ENCODE data around the gene HOMER3. TPM values are rescaled to one million over a fixed set of nuclear protein-coding genes. Genes with fewer than 3 reads are reported as not detected.
A peak's percentile ranks its signal among the peaks of the same experiment; 100 is the strongest.

HOMER3 gene
- total and polyA plus RNA-seq, 2 of the 13 experiments (the other 11 are each of a cell fraction or from before 2014, with no cell fraction given) = 21.3 to 27.3 TPM

DNA sequence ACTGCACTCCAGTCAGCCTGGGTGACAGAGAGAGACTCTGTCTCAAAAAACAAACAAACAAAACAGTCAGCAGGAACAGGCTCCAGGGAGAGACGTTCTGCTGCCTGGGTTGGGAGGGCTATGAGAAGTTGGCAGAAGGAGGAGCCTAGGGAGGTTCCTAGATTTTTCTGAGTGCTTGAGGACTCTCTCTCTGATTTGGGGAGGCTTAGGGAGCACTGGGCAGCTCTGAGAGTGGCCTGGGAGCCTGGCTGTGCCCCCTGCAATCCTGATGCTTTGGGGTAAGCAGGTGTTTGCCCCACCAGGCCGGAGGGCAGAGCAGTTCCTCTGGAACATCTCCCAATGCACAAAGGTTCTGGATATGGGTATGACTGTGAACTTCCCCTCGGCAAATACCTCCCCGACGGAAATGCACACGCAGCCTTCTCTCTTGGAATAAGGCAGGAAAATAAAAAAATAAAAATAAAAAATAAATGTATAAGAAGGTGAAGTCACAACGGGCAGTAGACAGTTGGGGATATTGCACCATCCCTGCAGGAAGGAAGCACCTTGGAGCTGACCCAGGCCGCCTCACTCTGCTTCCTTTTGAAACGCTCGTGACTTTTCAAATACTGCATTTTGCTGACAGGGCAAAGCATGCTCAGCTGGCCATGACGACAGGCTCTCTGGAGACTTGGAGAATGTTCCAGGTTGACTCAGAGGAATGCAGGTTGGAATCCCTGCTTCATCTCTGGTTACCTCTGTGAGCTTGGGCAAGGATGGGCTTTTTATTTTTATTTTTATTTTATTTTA is 26.5 kb upstream of the HOMER3 start (continued):
- TF ChIP-seq RARA (CRISPR knock-in tag; IDR thresholded peaks at IDR 0.05) (peak; percentile 34; the same call in 1 of the 2 replicates), REXO4 (CRISPR knock-in tag; IDR thresholded peaks at IDR 0.05; ENCODE audit: borderline replicate concordance) (no peak), ZNF501 (CRISPR knock-in tag; IDR thresholded peaks at IDR 0.05) (peak; percentile 44), CREB1 (IDR thresholded peaks at IDR 0.05) (no peak), CREB1 (CRISPR knock-in tag; IDR thresholded peaks at IDR 0.05) (no peak), ZKSCAN8 (CRISPR knock-in tag; IDR thresholded peaks at IDR 0.05; ENCODE audit: borderline replicate concordance) (no peak), SCMH1 (CRISPR knock-in tag; IDR thresholded peaks at IDR 0.05; ENCODE audit: borderline replicate concordance) (no peak), MAFG (CRISPR knock-in tag; IDR thresholded peaks at IDR 0.05) (peak; percentile 68; the same call in 1 of the 2 replicates), STAG1 (CRISPR knock-in tag; IDR thresholded peaks at IDR 0.05) (no peak), PHF5A (CRISPR knock-in tag; IDR thresholded peaks at IDR 0.05; ENCODE audit: low read depth, unreplicated experiment) (no peak), ZNF260 (CRISPR knock-in tag; IDR thresholded peaks at IDR 0.05; ENCODE audit: borderline replicate concordance, low read depth) (no peak), TMF1 (CRISPR knock-in tag; IDR thresholded peaks at IDR 0.05; ENCODE audit: low read depth) (no peak), IRF2 (CRISPR knock-in tag; IDR thresholded peaks at IDR 0.05) (0 out of 2 replicates have a peak, but pooled peaks have one; percentile 29), NR2F6 (IDR thresholded peaks at IDR 0.05) (no peak), NR2F6 (CRISPR knock-in tag; IDR thresholded peaks at IDR 0.05) (no peak), ARHGAP35 (CRISPR knock-in tag; IDR thresholded peaks at IDR 0.05; ENCODE audit: borderline replicate concordance) (no peak)
- TF ChIP-seq, protein P1, sequence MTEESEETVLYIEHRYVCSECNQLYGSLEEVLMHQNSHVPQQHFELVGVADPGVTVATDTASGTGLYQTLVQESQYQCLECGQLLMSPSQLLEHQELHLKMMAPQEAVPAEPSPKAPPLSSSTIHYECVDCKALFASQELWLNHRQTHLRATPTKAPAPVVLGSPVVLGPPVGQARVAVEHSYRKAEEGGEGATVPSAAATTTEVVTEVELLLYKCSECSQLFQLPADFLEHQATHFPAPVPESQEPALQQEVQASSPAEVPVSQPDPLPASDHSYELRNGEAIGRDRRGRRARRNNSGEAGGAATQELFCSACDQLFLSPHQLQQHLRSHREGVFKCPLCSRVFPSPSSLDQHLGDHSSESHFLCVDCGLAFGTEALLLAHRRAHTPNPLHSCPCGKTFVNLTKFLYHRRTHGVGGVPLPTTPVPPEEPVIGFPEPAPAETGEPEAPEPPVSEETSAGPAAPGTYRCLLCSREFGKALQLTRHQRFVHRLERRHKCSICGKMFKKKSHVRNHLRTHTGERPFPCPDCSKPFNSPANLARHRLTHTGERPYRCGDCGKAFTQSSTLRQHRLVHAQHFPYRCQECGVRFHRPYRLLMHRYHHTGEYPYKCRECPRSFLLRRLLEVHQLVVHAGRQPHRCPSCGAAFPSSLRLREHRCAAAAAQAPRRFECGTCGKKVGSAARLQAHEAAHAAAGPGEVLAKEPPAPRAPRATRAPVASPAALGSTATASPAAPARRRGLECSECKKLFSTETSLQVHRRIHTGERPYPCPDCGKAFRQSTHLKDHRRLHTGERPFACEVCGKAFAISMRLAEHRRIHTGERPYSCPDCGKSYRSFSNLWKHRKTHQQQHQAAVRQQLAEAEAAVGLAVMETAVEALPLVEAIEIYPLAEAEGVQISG (CRISPR knock-in tag; IDR thresholded peaks at IDR 0.05) = no peak
- TF ChIP-seq, protein P2, sequence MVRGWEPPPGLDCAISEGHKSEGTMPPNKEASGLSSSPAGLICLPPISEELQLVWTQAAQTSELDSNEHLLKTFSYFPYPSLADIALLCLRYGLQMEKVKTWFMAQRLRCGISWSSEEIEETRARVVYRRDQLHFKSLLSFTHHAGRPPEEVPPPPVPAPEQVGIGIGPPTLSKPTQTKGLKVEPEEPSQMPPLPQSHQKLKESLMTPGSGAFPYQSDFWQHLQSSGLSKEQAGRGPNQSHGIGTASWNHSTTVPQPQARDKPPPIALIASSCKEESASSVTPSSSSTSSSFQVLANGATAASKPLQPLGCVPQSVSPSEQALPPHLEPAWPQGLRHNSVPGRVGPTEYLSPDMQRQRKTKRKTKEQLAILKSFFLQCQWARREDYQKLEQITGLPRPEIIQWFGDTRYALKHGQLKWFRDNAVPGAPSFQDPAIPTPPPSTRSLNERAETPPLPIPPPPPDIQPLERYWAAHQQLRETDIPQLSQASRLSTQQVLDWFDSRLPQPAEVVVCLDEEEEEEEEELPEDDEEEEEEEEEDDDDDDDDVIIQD (CRISPR knock-in tag; IDR thresholded peaks at IDR 0.05; ENCODE audit: low read depth) = no peak
- TF ChIP-seq, protein P3, sequence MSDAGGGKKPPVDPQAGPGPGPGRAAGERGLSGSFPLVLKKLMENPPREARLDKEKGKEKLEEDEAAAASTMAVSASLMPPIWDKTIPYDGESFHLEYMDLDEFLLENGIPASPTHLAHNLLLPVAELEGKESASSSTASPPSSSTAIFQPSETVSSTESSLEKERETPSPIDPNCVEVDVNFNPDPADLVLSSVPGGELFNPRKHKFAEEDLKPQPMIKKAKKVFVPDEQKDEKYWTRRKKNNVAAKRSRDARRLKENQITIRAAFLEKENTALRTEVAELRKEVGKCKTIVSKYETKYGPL (CRISPR knock-in tag; IDR thresholded peaks at IDR 0.05) = no peak
- TF ChIP-seq, protein P4, sequence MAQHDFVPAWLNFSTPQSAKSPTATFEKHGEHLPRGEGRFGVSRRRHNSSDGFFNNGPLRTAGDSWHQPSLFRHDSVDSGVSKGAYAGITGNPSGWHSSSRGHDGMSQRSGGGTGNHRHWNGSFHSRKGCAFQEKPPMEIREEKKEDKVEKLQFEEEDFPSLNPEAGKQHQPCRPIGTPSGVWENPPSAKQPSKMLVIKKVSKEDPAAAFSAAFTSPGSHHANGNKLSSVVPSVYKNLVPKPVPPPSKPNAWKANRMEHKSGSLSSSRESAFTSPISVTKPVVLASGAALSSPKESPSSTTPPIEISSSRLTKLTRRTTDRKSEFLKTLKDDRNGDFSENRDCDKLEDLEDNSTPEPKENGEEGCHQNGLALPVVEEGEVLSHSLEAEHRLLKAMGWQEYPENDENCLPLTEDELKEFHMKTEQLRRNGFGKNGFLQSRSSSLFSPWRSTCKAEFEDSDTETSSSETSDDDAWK (CRISPR knock-in tag; IDR thresholded peaks at IDR 0.05) = no peak
- TF ChIP-seq, protein P5, sequence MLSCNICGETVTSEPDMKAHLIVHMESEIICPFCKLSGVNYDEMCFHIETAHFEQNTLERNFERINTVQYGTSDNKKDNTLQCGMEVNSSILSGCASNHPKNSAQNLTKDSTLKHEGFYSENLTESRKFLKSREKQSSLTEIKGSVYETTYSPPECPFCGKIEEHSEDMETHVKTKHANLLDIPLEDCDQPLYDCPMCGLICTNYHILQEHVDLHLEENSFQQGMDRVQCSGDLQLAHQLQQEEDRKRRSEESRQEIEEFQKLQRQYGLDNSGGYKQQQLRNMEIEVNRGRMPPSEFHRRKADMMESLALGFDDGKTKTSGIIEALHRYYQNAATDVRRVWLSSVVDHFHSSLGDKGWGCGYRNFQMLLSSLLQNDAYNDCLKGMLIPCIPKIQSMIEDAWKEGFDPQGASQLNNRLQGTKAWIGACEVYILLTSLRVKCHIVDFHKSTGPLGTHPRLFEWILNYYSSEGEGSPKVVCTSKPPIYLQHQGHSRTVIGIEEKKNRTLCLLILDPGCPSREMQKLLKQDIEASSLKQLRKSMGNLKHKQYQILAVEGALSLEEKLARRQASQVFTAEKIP (CRISPR knock-in tag; IDR thresholded peaks at IDR 0.05; ENCODE audit: borderline replicate concordance) = no peak
